NCI-H2107 treated with DMSO at 0.1 percent for 48 hours (cell line): ENCODE measurements around the gene CARD14.
"Not testable (repeated sequence)": the region's sequence is repeated elsewhere in the genome, so short reads cannot be mapped to it uniquely, and the experiment has no call there.

Experiments
- DNase-seq: peaks from one replicate; lab custom pipeline; 2025; ENCODE audit not compliant: unreplicated experiment; lab: John Stamatoyannopoulos, UW

Gene CARD14

DNA sequence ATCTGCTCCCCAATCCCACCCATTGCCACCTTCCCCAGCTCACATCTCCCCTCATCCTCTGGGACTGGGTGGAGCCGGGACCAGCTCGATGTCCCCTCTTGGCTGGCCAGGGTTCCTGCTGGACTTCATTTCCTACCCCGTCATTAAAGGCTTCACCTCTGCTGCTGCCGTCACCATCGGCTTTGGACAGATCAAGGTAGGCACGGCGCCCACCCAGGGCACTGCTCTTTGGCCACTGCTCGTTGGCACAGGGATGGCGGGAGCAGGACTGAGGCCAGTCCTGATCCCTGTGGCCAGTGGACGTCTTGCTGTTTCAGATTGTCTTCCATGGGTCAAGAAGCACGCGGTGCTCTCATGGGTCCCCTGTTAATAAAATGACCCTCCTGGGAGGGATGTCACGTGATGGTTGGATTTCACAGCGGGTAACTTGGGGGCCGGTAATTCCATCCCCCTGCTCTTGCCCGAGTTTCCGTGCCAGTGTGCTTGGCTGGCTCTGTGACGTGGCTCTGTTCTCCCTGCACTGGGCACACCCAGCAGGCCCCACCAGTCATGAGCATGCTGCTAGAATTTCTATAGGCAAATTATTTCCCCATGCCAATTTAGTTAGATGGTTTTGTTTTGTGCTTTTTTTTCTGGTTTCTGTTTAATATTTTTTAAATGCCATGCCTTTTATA lies 53.4 kb downstream of the CARD14 start:
- DNase-seq: no peak

GRCh38 chr17:80223838-80224497 lies 54.1 kb downstream of the CARD14 start:
- no peak for DNase-seq

- DNase-seq: no peak
Measured at GRCh38 chr17:80224683-80225082, 54.9 kb downstream of the CARD14 start.

DNA sequence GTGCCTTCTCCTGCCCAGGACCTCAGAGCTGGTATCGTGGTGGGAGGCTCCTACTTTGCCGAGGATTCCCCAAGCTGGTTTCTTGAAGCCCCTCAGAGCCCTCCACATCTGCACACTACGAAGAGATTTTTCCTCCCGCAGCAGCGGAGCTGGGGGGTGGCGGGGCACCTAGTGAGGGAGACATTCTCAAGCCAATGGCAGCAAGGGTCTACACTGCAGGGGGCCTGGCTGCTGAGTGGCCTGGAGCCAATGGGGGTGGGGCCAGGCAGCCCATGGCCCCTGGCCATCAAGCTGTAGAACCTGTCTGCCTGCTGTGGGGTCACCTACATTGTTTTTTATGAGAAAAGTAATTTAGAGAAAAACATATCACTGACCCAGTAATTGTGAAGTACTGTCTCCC lies 55.4 kb downstream of the CARD14 start:
- DNase-seq: no peak

- DNase-seq: no peak
Measured at GRCh38 chr17:80227156-80227555, 57.3 kb downstream of the CARD14 start.

- no peak for DNase-seq
Measured at GRCh38 chr17:80227666-80228065, 57.8 kb downstream of the CARD14 start.

DNA sequence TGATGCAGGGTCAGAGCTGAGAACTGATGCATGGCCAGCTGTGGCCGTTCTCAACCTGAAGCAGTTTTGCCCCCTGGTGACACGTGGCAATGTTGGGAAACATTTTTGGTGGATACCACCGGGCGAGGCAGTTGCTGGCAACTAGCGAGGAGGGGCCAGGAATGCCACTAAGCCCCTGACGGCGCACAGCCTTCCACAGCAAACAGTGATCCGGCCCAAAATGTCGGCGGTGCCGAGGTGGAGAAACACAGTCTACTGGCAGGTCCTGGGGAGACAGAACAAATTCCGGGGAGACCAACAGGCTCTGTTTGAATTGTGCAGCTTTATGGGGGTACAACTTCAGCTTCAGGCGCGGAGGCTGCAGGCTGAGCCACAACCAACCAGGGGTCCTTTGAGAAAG lies 58.6 kb downstream of the CARD14 start:
- DNase-seq: no peak

DNA sequence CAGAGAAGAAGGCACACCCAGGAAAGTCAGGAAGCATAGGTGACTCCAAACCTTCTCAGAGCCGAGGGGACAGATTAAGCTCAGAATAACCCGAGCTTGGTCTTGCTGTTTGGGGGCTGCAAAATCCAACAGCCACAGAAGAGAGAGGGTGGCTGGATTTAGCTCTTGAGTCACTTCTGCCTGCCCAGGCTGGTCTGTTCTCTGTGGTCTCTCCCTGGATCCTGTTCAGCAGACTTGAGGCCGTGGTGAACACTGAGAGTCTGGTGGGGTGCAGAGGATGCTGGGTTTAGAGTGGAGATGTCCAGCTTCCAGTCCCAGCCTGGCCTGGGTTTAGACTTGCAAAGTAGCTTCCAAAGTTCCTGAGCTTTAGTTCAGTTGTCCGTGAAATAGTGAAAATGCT lies 59.2 kb downstream of the CARD14 start:
- no peak for DNase-seq

DNA sequence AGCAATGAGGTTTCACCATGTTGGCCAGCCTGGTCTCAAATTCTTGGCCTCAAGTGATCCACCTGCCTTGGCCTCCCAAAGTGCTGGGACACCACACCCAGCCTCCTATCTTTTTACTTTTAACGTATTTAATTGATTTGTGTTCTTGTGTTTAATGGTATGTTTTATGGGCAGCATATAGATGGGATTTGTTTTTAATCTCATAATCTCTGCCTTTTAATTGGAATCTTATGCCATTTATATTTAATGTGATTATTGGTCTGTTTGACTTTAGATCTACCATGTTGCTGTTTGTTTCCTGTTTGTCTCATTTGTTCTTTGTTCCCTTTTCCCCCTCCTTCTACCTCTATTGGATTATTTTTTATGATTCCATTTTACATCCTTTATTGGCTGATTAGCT lies 62.6 kb downstream of the CARD14 start:
- DNase-seq: no peak

DNA sequence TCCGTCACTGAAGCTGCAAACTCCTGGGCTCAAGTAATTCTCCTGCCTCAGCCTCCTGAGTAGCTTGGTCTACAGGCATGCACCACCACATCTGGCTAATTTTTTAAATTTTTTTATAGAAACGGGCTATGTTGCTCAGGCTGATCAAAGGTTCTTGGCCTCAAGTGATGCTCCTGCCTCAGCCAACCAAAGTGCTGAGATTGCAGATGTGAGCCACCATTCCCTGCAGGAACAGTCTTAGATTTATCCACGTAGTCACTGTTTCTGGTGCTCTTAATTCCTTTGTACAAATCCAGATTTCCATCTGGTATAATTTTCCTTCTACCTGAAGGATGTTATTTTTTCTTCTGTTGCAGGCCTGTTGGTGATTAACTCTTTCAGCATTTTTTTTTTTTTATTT lies 63.4 kb downstream of the CARD14 start:
- no peak for DNase-seq

DNA sequence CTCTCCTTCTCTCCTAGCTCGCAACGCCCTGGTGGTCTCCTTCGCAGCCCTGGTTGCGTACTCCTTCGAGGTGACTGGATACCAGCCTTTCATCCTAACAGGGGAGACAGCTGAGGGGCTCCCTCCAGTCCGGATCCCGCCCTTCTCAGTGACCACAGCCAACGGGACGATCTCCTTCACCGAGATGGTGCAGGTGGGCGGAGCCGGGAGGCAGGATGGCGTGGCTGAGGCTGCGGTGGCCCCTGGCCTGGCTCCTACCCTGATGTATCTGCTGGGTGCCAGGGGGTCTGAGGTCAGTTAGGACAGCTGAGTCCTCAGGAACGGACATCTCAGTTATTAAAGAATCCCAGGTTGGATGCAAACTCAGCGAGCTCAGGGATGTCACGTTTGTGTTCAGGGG lies 67.1 kb downstream of the CARD14 start:
- no peak for DNase-seq

GRCh38 chr17:80237386-80237785 lies 67.6 kb downstream of the CARD14 start:
- DNase-seq: no peak

- DNase-seq: no peak
Measured at GRCh38 chr17:80242505-80242904, 72.7 kb downstream of the CARD14 start.

DNA sequence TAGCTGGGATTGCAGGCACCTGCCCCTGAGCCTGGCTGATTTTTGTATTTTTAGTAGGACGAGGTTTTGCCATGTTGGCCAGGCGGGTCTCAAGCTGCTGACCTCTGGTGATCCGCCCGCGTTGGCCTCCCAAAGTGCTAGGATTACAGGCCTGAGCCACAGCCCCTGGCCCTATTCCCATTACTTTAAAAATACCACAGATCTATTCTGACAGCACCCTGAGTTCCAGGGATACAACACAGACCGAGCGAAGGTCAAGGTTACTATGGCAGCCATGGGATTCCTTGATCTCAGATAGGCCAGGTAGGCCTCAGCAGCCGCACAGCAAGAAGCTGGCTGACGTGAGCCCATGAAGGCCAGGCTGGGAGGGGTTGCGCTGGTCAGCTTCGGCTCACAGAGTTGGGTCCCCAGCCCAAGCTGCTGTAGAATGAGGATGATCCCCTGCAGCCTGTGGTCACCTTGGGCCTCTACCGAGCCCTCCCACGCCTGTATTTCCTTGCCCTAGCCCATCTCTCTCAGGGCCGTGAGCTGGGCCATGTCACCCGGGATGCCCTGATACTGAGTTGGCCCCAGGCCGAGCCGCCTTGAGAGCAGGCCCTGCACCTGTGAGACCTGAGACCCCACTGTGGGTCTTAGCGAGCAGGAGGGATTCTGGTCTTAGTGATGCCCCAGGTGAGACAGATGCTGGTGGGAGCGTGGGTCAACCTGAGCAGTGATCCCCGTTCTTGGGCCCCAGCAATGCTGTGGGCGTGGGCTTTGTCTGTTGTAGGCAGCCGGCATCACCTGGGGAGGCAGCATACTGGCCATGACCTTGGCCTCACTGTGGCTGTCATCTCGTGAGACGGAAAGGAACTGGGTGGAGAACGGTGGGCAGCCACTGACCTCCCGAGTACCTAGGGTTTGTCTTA lies 74.0 kb downstream of the CARD14 start:
- no peak for DNase-seq

GRCh38 chr17:80244448-80244847 lies 74.6 kb downstream of the CARD14 start:
- not testable (repeated sequence) for DNase-seq

GRCh38 chr17:80244871-80245509 lies 75.2 kb downstream of the CARD14 start:
- no peak for DNase-seq

- DNase-seq: no peak
Measured at GRCh38 chr17:80245566-80246265, 75.9 kb downstream of the CARD14 start.

DNA sequence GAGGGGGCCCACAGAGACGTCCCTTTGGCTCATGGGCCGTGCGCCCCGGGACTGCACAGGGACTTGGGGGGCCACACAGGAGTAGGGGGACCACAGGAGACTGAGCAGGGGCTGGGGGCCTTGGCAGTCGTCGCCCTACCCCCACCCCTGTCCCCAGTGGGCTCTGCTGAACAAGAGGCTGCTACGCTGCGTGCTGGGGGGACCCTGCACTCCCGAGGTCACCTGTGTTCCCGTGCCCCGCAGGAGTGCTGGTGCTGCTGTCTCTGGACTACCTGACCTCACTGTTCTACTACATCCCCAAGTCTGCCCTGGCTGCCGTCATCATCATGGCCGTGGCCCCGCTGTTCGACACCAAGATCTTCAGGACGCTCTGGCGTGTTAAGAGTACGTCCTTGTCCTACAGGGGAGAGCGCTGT lies 76.4 kb downstream of the CARD14 start:
- no peak for DNase-seq

GRCh38 chr17:80246726-80247125 lies 76.9 kb downstream of the CARD14 start:
- DNase-seq: no peak

- DNase-seq: no peak
Measured at GRCh38 chr17:80247561-80247960, 77.7 kb downstream of the CARD14 start.
